ENCODE data around the gene COMMD1.
A peak's percentile ranks its signal among the peaks of the same experiment; 100 is the strongest.
"Not testable (repeated sequence)": the region's sequence is repeated elsewhere in the genome, so short reads cannot be mapped to it uniquely, and the experiment has no call there.

COMMD1 gene

DNA sequence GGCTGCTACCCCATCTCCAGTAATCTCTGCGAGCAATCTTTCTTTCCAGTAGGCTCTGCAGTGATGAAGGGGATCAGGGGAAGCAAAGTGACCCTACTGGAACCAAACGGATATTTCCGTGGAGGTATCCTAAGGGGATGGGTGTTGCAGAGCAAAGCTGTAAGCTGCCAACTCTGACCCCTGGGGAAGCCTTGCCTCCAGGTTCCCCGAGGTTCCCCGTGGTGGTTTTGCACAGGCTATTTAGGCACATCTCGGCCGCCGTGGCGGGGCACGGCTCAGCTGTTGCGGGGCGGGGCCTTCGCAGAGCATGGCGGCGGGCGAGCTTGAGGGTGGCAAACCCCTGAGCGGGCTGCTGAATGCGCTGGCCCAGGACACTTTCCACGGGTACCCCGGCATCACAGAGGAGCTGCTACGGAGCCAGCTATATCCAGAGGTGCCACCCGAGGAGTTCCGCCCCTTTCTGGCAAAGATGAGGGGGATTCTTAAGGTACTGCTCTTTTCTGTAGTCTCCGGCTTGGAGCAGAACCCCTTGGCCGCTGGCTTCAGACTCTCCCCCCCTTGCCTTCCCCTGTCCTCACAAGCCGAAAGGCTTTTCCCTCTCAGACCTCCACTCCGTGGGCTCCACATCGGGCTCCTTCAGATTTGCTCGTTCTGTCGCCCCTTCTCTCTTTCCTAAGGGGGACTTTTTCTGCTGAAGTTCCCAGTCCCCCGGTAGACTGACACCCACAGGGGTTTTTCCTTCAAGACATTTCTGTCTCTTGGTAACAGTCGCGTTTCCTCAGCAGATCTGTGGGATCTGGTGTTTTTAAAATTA is at the start of gene COMMD1:
Gene COMMD1, plus strand, starts transcription at position 303 of the 814 bp plus-strand sequence. Its CDS starts 5 bp downstream, at position 308.
- DNase-seq (ENCODE audit: low read depth) = peak; percentile 35

DNA sequence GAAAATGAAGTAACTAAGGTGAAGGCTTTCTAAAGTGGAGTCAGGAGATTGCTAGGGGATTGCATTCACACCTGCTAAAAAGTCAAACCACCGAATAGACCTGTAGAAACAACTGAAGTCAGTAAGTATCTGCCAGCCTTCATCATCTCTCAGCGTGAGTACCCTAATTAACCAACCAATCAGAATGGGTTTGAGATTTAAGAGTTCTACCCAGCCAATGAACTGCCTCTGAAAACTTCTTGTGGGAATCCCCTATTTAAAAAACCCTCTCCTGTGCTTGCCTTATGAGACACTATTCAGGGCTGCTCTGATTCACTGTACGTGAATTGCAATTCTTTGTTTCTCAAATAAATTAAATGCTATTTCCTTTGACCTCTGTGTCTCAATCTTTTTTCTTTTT is 48.2 kb upstream of the COMMD1 start:
- DNase-seq (ENCODE audit: low read depth) = no peak

DNA sequence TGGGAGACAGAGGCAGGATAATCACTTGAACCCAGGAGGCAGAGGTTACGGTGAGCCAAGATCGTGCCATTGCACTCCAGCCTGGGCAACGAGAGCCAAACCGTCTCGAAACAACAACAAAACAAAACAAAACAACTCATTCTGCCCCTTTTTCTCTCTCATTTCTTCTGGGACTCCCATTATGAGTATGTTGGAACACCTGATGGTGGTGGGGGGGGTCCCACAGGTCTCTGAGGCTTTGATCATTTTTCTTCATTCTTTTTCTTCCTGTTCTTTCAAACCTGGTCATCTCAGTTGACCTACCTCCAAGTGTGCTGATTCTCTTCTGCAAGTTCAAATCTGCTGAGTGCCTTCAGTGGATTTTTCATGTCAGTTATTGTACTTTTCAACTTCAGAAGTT is 43.4 kb upstream of the COMMD1 start:
- no peak for DNase-seq (ENCODE audit: low read depth)

DNA sequence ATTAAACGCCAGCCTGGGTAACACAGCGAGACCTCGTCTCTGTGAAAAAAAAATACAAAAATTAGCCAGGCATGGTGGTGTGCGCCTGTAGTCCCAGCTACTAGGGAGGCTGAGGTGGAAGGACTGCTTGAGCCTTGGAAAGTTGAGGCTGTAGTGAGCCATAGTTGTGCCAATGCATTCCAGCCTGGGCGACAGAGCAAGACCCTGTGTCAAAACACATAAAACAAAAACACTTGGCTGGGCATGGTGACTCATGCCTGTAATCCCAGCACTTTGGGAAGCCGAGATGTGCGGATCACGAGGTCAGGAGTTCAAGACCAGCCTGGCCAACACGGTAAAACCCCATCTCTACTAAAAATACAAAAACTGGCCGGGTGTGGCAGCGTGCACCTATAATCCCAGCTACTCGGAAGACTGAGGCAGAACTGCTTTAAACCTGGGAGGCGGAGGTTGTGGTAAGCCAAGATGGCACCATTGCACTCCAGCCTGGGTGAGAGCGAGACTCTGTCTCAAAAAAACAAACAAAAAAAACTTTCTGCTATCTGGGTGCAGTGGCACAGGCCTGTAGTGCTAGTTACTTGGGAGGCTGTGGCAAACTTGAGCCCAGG is 38.9 kb upstream of the COMMD1 start:
- DNase-seq (ENCODE audit: low read depth) = not testable (repeated sequence)

DNA sequence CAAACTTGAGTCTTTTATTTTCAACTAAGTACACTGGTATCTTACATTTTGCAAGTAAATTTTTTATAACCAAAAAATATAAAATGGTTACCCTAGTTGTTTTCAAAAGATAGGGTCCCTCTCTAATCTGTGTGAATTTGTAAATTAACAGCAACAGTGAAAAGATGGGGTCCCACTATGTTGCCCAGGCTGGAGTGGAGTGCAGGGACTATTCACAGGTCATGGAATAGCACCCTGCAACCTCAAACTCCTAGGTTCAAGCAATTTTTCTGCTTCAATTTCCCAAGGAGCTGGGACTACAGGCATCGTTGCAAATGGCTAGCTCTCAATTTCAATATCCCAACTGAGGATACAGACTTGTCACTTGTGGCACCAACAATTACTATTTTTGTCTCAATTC is 29.1 kb upstream of the COMMD1 start:
- no peak for DNase-seq (ENCODE audit: low read depth)

DNA sequence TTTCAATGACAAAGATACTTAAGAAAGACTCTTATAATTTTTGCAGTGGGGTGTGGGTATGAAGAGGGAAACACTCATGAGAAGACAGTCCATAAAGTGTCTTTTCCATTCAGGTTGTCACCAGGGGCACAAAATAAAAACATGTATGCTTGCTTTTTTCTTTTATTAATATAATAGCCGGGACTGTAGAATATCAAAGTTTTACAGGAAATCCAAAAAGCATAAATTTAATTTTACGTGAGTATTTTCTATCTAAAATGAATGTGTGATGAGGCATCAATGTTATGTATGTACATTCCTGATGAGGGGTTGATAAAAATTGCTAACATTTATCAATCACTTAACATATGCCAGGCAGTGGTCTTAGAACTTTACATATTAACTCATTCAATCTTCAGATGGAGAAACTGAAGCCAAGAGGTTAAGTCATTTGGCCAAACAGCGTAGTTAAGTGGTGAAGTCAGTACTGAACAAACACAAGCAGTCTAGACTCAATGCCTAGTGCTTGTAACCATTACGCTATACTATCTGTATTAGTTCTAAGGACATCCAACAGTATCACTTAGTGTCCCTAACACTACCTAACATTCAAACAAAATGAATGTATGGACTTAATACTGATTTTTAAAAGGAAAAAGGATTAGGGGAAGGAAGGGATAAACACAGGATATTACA is 27.8 kb upstream of the COMMD1 start:
- no peak for DNase-seq (ENCODE audit: low read depth)

DNA sequence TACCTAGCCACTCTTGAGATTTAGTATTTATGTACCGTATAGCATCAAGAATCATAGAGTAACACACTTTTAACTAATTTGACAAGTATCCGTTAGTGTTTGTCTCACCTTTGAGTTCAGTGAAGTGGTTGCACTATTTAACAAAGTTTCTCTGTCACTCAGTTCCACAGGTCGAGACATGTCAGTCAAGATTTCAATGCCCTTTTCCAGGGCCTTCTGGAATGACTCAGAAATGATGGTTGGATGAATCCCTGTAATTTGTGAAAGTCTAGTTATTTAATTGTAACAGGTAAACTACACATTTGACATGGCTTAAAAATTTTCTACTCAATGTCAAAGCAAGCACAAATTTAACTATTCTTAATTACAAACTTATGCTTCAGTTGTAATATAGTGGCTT is 26.7 kb upstream of the COMMD1 start:
- DNase-seq (ENCODE audit: low read depth) = no peak

DNA sequence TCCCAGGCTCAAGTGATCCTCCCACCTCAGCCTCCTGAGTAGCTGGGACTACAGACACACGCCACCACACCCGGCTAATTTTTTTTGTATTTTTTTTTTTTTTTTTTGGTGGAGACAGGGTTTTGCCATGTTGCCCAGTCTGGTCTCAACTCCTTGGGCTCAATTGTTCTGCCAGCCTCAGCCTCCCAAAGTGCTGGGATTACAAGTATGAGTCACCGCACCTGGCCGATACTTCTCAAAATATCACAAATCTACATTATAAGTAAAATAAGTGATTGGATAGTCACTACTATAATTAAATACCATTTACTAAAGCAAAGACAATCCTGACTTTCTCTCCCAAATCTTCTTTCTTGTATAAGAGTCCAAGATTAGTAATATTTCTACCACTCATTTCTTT is 26.1 kb upstream of the COMMD1 start:
- DNase-seq (ENCODE audit: low read depth) = not testable (repeated sequence)

DNA sequence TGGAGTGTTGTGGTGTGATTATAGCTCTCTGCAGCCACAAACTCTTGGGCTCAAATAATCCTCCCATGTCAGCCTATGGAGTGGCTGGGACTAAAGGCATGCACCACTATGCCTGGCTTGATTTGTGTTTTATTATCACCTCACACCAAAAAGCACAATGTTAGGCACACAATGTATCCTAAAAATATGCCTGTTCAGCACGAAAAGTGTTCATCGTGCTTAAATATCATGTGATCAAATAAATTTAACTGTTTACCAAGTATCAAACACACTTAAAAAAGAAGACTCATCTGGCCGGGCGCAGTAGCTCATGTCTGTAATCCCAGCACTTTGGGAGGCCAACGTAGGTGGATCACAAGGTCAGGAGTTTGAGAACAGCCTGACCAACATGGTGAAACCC is 22.6 kb upstream of the COMMD1 start:
- DNase-seq (ENCODE audit: low read depth) = no peak

DNA sequence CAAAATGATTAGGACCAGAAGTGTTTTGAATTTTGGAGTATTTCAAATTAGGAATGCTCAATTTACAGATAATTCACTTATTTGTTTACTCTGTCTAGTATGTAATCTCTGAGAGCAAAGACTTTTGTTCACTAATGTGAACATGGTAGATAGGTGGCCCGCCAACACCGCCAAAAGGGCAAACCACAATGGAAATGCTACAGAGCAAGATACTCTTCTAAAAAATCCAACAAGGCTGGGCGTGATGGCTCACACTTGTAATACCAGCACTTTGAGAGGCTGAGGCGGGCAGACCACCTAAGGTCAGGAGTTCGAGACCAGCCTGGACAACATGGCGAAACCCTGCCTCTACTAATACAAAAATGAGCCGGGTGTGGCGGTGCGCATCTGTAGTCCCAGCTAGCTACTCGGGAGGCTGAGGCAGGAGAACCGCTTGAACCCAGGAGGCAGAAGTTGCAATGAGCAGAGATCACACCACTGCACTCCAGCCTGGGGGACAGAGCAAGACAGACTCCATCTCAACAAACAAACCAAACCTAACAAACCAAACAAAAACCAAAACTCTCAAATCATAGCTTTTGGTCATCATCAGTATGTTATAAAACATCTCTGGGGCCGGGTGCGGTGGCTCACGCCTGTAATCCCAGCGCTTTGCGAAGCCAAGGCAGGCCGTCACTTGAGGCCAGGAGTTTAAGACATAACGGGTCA is 19.4 kb upstream of the COMMD1 start:
- no peak for DNase-seq (ENCODE audit: low read depth)

DNA sequence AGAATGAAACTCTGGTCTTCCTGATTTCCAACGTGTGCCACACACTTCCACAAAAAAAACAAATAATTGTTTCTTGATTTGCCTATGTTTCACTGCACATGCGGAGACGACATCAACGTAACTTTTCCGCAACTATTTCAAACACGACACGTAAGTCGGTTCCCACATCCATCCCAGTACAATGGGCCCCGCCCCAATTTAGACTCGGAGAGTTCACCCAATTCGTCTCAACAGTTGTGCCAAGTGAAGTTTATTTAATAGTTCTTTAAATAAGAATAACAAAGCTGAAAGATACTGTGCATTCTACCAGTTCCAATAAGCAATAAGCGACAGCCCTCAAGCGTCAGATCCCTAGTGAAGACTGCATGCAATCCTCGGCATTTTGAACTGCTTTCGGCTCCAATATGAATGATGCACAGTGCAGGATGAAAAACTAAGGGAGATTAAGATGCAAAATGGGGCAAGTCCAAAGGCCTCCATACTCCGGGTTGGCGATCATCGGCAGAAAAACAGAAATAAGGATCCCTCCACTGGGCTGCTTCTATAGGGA is 17.7 kb upstream of the COMMD1 start:
- DNase-seq (ENCODE audit: low read depth) = no peak

DNA sequence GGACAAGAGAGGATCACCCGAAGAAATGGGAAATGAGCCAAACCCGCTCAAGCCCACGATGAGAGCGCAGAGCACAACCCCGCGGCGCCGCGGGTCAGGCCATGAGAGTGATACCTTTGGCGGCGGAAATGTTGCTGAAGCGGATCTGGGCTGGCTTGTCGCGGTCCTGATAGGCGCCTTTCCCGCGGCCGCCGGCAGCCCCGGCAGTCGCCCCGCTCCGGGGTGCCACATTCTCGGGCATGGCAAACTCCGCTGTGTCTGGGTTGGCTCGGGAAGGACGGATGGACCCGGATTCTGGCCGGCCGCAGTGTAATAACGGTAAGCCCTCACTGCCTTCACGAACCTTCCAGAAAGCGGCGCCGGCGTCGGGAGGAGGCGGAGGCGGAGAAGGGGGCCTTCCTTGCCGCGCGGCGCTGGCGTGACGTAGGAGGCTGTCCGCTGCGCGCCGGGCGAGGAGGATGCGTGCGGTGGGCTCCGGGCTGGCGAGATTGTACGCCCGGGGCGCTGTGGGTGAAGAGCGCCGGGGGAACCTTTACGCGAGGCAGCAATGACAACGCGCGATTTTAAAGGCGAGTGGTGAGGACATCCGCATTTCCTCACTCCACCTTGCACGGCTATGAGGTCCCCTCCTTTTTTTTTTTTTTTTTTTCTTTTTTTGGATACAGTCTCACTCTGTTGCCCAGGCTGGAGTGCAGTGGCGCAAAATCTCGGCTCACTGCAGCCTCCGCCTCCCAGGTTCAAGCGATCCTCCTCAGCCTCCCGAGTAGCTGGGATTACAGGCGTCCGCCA is 17.0 kb upstream of the COMMD1 start, which contains the start of gene CCT4:
Gene CCT4, minus strand, starts transcription at position 390 of the 789 bp plus-strand sequence. Its CDS starts 149 bp downstream, at position 241.
- peak; percentile 50 for DNase-seq (ENCODE audit: low read depth)

DNA sequence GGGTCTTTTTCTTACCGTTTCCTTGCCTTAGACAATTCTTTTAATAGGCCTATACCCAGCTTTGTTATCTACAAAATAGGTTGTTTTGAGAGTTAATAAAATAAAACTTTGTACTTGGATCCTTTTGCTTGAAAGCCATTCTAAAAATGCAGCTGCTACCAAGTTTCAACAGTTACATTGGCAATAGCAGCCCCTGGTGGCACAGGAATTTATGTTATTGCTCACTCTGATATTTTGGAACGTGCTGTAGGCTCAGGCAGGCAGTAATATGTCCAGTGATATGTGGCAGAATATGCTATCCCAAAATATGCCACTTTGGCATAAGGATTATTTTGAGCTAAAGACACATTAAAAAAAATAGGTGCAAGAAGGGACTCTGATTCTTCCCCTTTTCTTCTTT is 6.7 kb upstream of the COMMD1 start:
- DNase-seq (ENCODE audit: low read depth) = no peak

DNA sequence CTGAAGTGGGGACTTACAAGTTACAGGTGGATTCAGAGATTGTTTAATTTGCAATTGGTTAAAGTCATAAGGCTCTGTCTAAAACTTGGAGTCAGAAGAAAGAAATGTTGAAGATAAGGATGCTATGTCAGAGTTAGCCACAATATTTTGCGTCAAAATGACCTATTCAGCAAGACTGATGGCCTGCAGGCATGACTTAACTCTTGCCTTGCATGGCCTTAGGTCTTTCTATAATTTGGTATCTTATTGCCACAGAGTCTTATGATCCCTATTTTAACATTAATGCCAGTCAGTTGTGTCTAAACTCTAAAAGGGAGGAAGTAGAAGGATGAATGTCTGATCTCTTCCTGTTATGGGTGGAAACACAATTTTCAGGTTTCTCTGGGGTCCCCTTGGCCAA is 5.2 kb upstream of the COMMD1 start:
- DNase-seq (ENCODE audit: low read depth) = no peak

DNA sequence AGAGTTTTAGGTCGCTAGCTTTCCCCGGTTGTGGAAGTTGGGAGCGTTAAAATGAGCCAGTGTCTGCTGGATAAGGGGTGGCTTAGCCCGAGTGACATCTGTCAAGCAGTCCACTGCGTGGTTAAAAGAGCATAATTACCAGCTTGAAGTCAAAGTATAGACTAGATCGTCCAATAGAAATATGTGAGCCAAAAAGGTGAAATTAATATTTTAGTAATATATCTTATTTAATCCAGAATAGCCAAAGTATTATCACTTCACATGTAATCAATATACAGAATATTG is 654 bp downstream of the COMMD1 start:
- no peak for DNase-seq (ENCODE audit: low read depth)

DNA sequence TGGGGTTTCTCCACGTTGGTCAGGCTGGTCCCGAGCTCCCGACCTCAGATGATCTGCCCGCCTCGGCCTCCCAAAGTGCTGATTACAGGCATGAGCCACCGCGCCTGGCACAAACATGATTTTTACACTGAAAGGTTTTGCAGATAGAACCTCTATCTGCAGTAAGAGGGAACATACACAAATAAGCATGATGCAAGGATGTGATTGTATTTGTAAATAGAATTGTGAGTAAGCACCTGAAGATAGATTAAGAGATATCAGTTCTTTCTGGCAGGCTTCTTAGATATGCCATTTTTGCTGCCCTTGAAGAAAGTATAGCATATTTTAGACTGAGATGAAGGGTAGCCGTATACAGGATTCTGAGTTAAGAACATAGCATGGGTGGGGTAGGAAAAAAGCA is 3.6 kb downstream of the COMMD1 start:
- no peak for DNase-seq (ENCODE audit: low read depth)

DNA sequence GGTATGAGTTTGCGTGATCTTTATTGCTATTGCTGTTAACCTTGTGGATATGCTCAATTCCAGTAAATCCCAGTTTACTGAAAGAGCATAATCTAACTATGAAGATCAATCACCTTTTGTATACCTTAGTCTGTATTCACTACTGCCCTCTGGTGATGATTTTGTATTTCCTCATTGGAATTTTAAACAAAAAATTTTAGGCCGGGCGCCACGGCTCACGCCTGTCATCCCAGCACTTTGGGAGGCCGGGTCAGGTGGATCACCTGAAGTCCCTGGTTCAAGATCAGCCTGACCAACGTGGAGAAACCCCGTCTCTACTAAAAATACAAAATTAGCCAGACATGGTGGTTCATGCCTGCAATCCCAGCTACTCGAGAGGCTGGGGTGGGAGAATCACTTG is 5.1 kb downstream of the COMMD1 start:
- no peak for DNase-seq (ENCODE audit: low read depth)

DNA sequence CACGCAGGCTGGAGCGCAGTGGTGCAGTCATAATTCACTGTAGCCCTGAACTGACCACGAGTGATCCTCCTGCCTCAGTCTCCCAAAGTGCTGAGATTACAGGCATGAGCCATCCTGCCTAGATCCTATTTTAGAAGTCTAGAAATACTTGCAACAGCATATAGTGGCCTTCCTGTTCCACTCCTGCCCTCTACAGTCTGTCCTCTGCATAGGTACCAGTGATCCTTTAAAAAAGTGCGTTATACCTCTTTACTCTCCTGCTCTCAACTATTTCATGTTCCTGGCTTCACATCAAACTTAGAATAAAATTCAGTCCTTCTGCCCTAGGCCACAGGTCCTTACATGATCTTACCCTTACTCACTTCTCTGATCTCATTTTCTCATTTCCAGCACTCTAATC is 6.0 kb downstream of the COMMD1 start:
- DNase-seq (ENCODE audit: low read depth) = no peak

DNA sequence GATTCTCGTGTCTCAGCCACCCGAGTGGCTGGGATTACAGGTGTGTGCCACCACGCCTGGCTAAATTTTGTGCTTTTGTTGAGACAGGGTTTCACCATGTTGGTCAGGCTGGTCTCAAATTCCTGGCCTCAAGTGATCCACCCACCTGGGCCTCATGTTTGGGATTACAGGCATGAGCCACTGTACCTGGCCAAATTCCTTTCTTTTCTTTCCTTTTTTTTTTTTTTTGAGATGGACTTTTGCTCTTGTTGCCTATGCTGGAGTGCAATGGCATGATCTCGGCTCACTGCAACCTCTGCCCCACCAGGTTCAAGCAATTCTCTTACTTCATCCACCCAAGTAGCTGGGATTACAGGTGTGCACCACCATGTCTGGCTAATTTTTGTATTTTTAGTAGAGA is 9.3 kb downstream of the COMMD1 start:
- DNase-seq (ENCODE audit: low read depth) = not testable (repeated sequence)

DNA sequence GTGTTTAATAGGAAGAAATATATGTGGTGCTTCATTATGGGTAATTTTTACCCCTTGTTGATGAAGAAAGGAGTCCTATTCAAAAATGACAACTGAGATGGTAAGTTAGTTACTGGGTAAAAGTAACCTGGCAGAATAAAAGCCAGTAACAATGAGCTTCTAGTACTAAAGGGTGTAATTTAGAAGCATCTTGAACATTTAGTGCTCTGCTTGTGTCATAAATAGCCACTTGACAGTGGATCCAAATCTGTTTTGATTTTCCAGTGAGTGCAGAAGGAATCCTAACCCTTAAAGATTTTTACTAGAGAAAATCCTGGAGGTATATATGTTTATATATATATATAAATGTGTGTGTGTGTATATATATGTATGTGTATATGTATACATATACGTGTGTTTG is 15.1 kb downstream of the COMMD1 start:
- DNase-seq (ENCODE audit: low read depth) = no peak

DNA sequence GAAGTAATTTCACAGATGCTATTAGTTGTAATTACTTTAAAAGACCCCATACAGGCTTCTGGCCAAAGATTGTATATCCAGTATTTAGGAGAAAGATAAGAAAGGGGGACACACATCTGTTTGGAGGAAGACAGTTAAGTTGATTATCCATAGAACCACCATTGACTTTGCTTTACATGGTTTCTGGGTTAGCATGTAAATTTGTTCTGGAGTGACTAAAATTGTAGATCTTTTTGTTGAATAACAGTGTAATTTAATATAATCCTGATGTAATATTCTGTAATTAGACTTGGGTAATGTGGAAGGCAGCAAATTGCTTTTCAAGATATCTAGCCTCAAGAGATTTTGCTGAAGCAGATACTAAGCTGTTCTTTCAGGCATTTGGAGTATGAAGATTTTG is 17.2 kb downstream of the COMMD1 start:
- no peak for DNase-seq (ENCODE audit: low read depth)

Measured in fibroblast of the conjunctiva (primary cell).